Body of pancreas (tissue), 4 donors: ENCODE data around the gene CACNA2D4. TPM values are rescaled to one million over a fixed set of nuclear protein-coding genes. Genes with fewer than 3 reads are reported as not detected.

Experiments
- ATAC-seq: fragments of 150-250 bp; one replicate; pipeline ENCODE4 v1.9.1; 2016
- DNase-seq, 4 donors: peaks; one replicate each; pipeline ENCODE4 v3.0.0-alpha.2; 2019
- H3K27ac ChIP-seq, 4 donors: fragments of 200-600 bp; sonication (generic); 1 replicate in 3 of 4; 2 replicates in 1 of 4; pipeline versions ENCODE4 v1.5.1 to v1.6.1; 2016 to 2019; ENCODE audit warnings: mild to moderate bottlenecking in 1 of 4, mixed read lengths in 1 of 4, moderate library complexity in 1 of 4
- H3K27me3 ChIP-seq, 2 donors: fragments of 200-600 bp; sonication (generic); one replicate each; pipeline ENCODE4 v1.6.0; 2016; ENCODE audit warnings: mild to moderate bottlenecking in 1 of 2
- H3K36me3 ChIP-seq, 2 donors: fragments of 200-600 bp; sonication (generic); replicated peaks in 1 of 2; 2 replicates each; pipeline ENCODE4 v1.5.1; 2016; ENCODE audit warnings: low read depth in 2 of 2; ENCODE audit not compliant: insufficient read depth in 1 of 2
- H3K4me1 ChIP-seq: fragments of 200-600 bp; sonication (generic); one replicate; pipeline ENCODE4 v1.6.0; 2016
- H3K4me3 ChIP-seq, 2 donors: fragments of 200-600 bp; sonication (generic); 1 replicate in 1 of 2; 2 replicates in 1 of 2; pipeline ENCODE4 v1.5.1; 2016 to 2019
- H3K9me3 ChIP-seq, 3 donors: fragments of 200-600 bp; sonication (generic); 1 replicate in 2 of 3; 2 replicates in 1 of 3; pipeline ENCODE4 v1.5.1; 2016
- CTCF ChIP-seq, 7 experiments: fragments of 450-650 bp in 4 of 7; fragments of 200-600 bp in 3 of 7; sonication (generic) in 3 of 7; IDR thresholded peaks; one replicate each; pipeline ENCODE4 v1.5.1; 2016 to 2019; ENCODE audit warnings: antibody characterized with exemption in 7 of 7
- POLR2A ChIP-seq, 3 donors: fragments of 450-650 bp; IDR thresholded peaks; one replicate each; pipeline ENCODE4 v1.6.1; 2016; ENCODE audit warnings: antibody characterized with exemption in 3 of 3, mild to moderate bottlenecking in 2 of 3
- WGBS, 2 donors: methylation state at CpG; one replicate each; pipeline ENCODE4 v1.1.5; 2017; 5-methylcytosine and 5-hydroxymethylcytosine counted together
- intact Hi-C: fragments of 100-400 bp; cut with DNase I; formaldehyde crosslinking; loops from one replicate; pipeline ENCODE4 v1.15.1; 2023
- total RNA-seq, 2 donors: library from RNA; depleted of rRNA; stranded (reverse); fragments of >200 nt; gene quantifications; one replicate each; pipeline ENCODE4 v1.1.0, GENCODE V29; 2016

CACNA2D4 gene
- total RNA-seq, 2 donors from 2014 or later: 3.6 TPM; not detected in 1

GRCh38 chr12:1768615-1769014 is 149.8 kb downstream of the CACNA2D4 start:
- H3K36me3 ChIP-seq: no peaks in the 10 kb centered on the region
- no peaks in the 10 kb centered on the region for H3K9me3 ChIP-seq
- 91 to 95% methylated on average over 1 of the region's 1 CpG for WGBS, 2 donors
- H3K27me3 ChIP-seq: no peaks in the 10 kb centered on the region
- peaks cover 43% of the 10 kb centered on the region for H3K4me1 ChIP-seq
- no peak for ATAC-seq
- H3K27ac ChIP-seq: no peak overlapping the region
- no peak overlapping the region for H3K4me3 ChIP-seq
- DNase-seq: no peak
- TF ChIP-seq CTCF (IDR thresholded peaks at IDR 0.05): no peak
- no peak for TF ChIP-seq POLR2A (IDR thresholded peaks at IDR 0.05)
- intact Hi-C loops: no loop called here

DNA sequence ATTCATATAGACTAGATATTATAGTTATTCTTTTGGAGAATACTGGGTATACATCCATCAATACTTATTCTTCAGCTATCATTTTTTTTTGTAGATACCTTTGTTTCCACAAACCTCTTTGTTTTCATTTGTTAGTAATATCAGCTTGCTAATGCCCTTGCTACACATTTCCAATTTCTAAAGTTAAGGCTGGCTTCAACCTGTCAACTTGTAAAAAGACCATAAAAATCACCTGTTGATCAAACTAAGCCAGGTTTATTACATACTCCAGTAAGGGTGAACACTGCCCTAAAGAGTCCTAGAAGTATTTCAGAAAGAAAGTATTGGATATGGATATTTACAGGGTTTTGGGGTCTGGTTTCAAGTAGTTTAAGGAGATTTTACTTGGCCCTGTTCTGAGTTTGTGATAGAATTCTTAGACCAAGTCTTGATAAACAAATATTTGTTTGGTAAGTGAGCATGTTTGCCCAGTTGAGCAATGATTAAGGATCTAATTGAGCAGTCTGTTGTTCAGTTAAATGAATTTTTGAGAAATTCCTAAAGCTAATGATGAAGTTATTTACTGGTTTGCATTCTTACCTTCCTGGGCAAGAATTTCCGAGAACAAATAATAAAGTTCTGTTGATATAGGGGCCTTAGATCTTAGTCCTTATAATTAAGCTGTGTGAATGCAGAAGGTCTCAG is 150.9 kb downstream of the CACNA2D4 start:
- WGBS, 2 donors: 70 to 86% methylated on average over 1 of the region's 1 CpG
- Histone ChIP-seq H3K27ac (no peak overlapping the region), H3K9me3 (no peaks in the 10 kb centered on the region), H3K4me1 (peaks cover 36% of the 10 kb centered on the region), H3K36me3 (no peaks in the 10 kb centered on the region), H3K27me3 (no peaks in the 10 kb centered on the region), H3K4me3 (no peak overlapping the region)
- DNase-seq (no peak), ATAC-seq (no peak)
- no peak for TF ChIP-seq POLR2A (IDR thresholded peaks at IDR 0.05)
- TF ChIP-seq CTCF (IDR thresholded peaks at IDR 0.05): no peak
- intact Hi-C loops: no loop called here

- H3K9me3 ChIP-seq: no peaks in the 10 kb centered on the region
- no peak for DNase-seq
- H3K27me3 ChIP-seq: no peaks in the 10 kb centered on the region
- no peaks in the 10 kb centered on the region for H3K36me3 ChIP-seq
- no peak overlapping the region for H3K27ac ChIP-seq
- intact Hi-C loops: no loop called here
- peaks cover 31% of the 10 kb centered on the region for H3K4me1 ChIP-seq
- TF ChIP-seq POLR2A (IDR thresholded peaks at IDR 0.05) (no peak), CTCF (IDR thresholded peaks at IDR 0.05) (no peak)
- H3K4me3 ChIP-seq: no peak overlapping the region
- 41 to 46% methylated on average over 1 of the region's 1 CpG for WGBS, 2 donors
- ATAC-seq: no peak
Observed at GRCh38 chr12:1766110-1766509, 152.3 kb downstream of the CACNA2D4 start.

GRCh38 chr12:1763153-1763552 is 155.3 kb downstream of the CACNA2D4 start:
- no peak for ATAC-seq
- Histone ChIP-seq H3K27ac (no peak overlapping the region), H3K4me1 (peaks cover 33% of the 10 kb centered on the region), H3K36me3 (no peaks in the 10 kb centered on the region), H3K4me3 (no peak overlapping the region), H3K9me3 (no peaks in the 10 kb centered on the region), H3K27me3 (no peaks in the 10 kb centered on the region)
- TF ChIP-seq POLR2A (IDR thresholded peaks at IDR 0.05) (no peak), CTCF (IDR thresholded peaks at IDR 0.05) (no peak)
- WGBS, 2 donors: 90% methylated on average over 2 of the region's 2 CpGs
- no peak for DNase-seq
- intact Hi-C loops: no loop called here

DNA sequence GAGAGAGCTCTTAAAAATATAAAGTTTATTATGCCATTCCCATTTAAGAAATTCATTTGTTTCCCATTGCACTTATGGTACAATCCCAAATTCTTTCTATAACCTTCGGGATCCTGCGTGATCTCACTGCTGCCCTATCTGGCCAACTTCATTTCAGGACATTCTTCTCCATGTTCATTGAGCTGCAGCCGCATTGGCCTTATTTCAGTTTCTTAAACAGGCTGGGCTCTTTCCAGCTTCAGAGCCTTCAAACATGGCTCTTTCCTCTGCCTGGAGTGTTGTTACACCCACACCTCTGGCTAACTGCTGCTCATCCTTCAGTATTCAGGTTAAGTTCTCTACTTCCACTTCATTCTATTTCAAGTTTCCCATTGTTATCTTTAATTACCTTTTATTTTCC is 156.6 kb downstream of the CACNA2D4 start:
- H3K4me1 ChIP-seq: peaks cover 23% of the 10 kb centered on the region
- H3K36me3 ChIP-seq: peaks cover 0 to 3% of the 10 kb centered on the region in 2 donors
- no peak overlapping the region for H3K27ac ChIP-seq
- intact Hi-C loops: no loop called here
- H3K4me3 ChIP-seq: no peak overlapping the region
- no peak for ATAC-seq
- no peak for DNase-seq
- H3K9me3 ChIP-seq: no peaks in the 10 kb centered on the region
- no peaks in the 10 kb centered on the region for H3K27me3 ChIP-seq
- 73 to 97% methylated on average over 3 of the region's 3 CpGs for WGBS, 2 donors
- TF ChIP-seq CTCF (IDR thresholded peaks at IDR 0.05) (no peak), POLR2A (IDR thresholded peaks at IDR 0.05) (no peak)
